Neural cell (in vitro differentiated cells): ENCODE results near the gene C1QB. TPM values are rescaled to one million over a fixed set of nuclear protein-coding genes. Genes with fewer than 3 reads are reported as not detected.

ENCODE experiments used
- H2AFZ ChIP-seq: fragments of 200-600, 300-800 bp; sonication (generic), shearing (Covaris generic); 2 replicates; pipeline ENCODE4 v1.6.0; 2014; ENCODE audit warnings: low read depth, mild to moderate bottlenecking, antibody characterized with exemption, low read length, moderate library complexity
- H3F3A ChIP-seq: fragments of 200-600 bp; shearing (Covaris generic); 2 replicates; pipeline ENCODE4 v1.6.1; 2016; ENCODE audit warnings: mild to moderate bottlenecking, moderate library complexity, mixed read lengths, antibody characterized with exemption, low read length; ENCODE audit not compliant: insufficient read depth, poor library complexity, severe bottlenecking
- H3K27ac ChIP-seq: fragments of 200-600, 300-800 bp; sonication (generic), shearing (Covaris generic); 2 replicates; pipeline ENCODE4 v1.5.1; 2014; ENCODE audit warnings: mild to moderate bottlenecking, low read length, moderate library complexity
- H3K27me3 ChIP-seq: fragments of 300-800, 200-600 bp; sonication (generic), shearing (Covaris generic); 2 replicates; pipeline ENCODE4 v1.6.0; 2014; ENCODE audit warnings: mild to moderate bottlenecking, low read depth, low read length, moderate library complexity; ENCODE audit not compliant: insufficient read depth
- H3K36me3 ChIP-seq: fragments of 300-800, 200-600 bp; sonication (generic), shearing (Covaris generic); 2 replicates; pipeline ENCODE4 v1.5.1; 2014; ENCODE audit warnings: mild to moderate bottlenecking, antibody characterized with exemption, low read length, moderate library complexity; ENCODE audit not compliant: insufficient read depth
- H3K4me2 ChIP-seq: fragments of 300-800, 200-600 bp; sonication (generic), shearing (Covaris generic); 2 replicates; pipeline ENCODE4 v1.6.0; 2014; ENCODE audit warnings: mild to moderate bottlenecking, low read length
- H3K4me3 ChIP-seq: fragments of 300-800, 200-600 bp; sonication (generic), shearing (Covaris generic); 2 replicates; pipeline ENCODE4 v1.5.1; 2014; ENCODE audit warnings: mild to moderate bottlenecking, low read length, moderate library complexity
- H3K79me2 ChIP-seq: fragments of 200-600 bp; shearing (Covaris generic); replicated peaks from 2 replicates; pipeline ENCODE4 v1.6.0; 2014; ENCODE audit warnings: mild to moderate bottlenecking, low read length, moderate library complexity; ENCODE audit not compliant: insufficient read depth
- H3K9ac ChIP-seq: fragments of 300-800, 200-600 bp; sonication (generic), shearing (Covaris generic); 2 replicates; pipeline ENCODE4 v1.6.1; 2016; ENCODE audit warnings: mild to moderate bottlenecking, low read length, mixed read lengths
- H3K9me2 ChIP-seq: fragments of 200-600 bp; shearing (Covaris generic); 2 replicates; pipeline ENCODE4 v1.6.1; 2016; ENCODE audit warnings: mild to moderate bottlenecking, low read length, mixed read lengths; ENCODE audit not compliant: insufficient read depth
- H3K9me3 ChIP-seq: fragments of 200-600, 300-800 bp; sonication (generic), shearing (Covaris generic); 2 replicates; pipeline ENCODE4 v1.6.1; 2016; ENCODE audit warnings: mild to moderate bottlenecking, mixed run types, low read length, moderate library complexity, mixed read lengths
- H4K20me1 ChIP-seq: fragments of 200-600 bp; shearing (Covaris generic); 2 replicates; pipeline ENCODE4 v1.6.1; 2016; ENCODE audit warnings: mild to moderate bottlenecking, mixed run types; ENCODE audit not compliant: insufficient read depth
- EP300 ChIP-seq: fragments of 450-650 bp; conservative IDR thresholded peaks from 2 replicates; pipeline ENCODE4 v1.6.1; 2014; ENCODE audit warnings: antibody characterized with exemption, mild to moderate bottlenecking, moderate library complexity; ENCODE audit not compliant: poor library complexity, severe bottlenecking
- EZH2 ChIP-seq: fragments of 200-600, 300-800 bp; shearing (Covaris generic), sonication (generic); IDR thresholded peaks from 2 replicates; pipeline ENCODE4 v1.6.1; 2014; ENCODE audit warnings: antibody characterized with exemption, low read length, borderline replicate concordance, mild to moderate bottlenecking; ENCODE audit not compliant: insufficient read depth, poor library complexity, severe bottlenecking
- MXI1 ChIP-seq: fragments of 450-650 bp; conservative IDR thresholded peaks from 2 replicates; pipeline ENCODE4 v1.6.1; 2014; ENCODE audit warnings: antibody characterized with exemption, mild to moderate bottlenecking; ENCODE audit not compliant: poor library complexity, severe bottlenecking
- POLR2AphosphoS5 ChIP-seq: IDR thresholded peaks from 2 replicates; pipeline ENCODE4 v1.6.1; 2012
- RAD21 ChIP-seq: fragments of 450-650 bp; conservative IDR thresholded peaks from 2 replicates; pipeline ENCODE4 v1.6.1; 2014; ENCODE audit warnings: antibody characterized with exemption, mild to moderate bottlenecking, moderate library complexity
- SMC3 ChIP-seq: fragments of 450-650 bp; conservative IDR thresholded peaks from 2 replicates; pipeline ENCODE4 v1.6.1; 2014; ENCODE audit warnings: antibody characterized with exemption, mild to moderate bottlenecking, moderate library complexity; ENCODE audit not compliant: poor library complexity
- TAF1 ChIP-seq: IDR thresholded peaks from 2 replicates; pipeline ENCODE4 v1.6.1; 2012; ENCODE audit warnings: low read depth
- polyA plus RNA-seq: library from polyadenylated mRNA; depleted of rRNA; stranded (reverse); fragments of >200 nt; gene quantifications from 2 replicates; pipeline ENCODE4 v1.2.3, GENCODE V29; 2014
- TF ChIP-seq, protein P1 (sequence below): fragments of 450-650 bp; IDR thresholded peaks from 2 replicates; pipeline ENCODE4 v1.5.1; 2014; ENCODE audit warnings: antibody characterized with exemption, mild to moderate bottlenecking, moderate library complexity; ENCODE audit not compliant: poor library complexity, severe bottlenecking
- TF ChIP-seq, protein P2 (sequence below): IDR thresholded peaks from 2 replicates; pipeline ENCODE4 v1.6.1; 2012; ENCODE audit warnings: borderline replicate concordance

The C1QB gene
- polyA plus RNA-seq, 1 donor from 2014 or later, result not detected

DNA sequence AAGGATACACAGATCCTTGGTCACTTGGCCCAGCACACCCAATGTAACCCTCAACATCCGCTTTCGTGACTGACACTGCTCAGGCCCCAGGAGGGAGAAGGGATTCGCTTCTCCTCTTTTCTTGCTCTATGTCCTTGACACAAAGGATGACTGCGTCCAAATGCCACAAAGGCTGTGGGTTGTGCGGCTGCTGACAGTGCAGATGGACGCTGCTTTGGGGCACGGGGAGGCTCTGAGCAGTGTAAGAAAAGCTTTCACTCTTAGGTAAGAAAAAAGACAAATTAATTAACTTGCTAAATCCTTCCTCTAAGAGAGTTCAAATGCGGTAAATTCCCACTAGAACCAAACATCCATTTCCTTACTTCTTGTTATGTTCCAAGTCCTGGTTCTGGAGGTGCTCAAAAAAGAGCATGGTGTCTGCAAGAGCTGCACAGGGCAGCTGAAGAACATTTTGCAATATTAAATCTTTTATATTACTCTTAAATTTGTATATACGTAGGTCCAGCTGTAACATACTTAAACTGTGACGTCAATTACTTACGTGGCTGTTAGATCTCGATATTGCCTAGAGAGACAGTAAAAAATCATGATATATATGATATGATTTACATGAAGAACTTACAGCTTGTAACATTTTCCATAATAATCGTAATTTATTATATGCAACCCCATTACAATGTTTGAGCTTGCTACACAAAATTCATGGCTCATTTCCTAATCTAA, 38.2 kb downstream of the C1QB start:
- Histone ChIP-seq H3K27me3 (no peaks in the 10 kb centered on the region), H3K9me2 (no peaks in the 10 kb centered on the region), H3F3A (no peaks in the 10 kb centered on the region), H3K4me3 (no peak overlapping the region), H3K79me2 (no peaks in the 10 kb centered on the region), H3K9me3 (no peaks in the 10 kb centered on the region), H2AFZ (no peak overlapping the region), H3K4me2 (no peak overlapping the region), H3K27ac (no peak overlapping the region), H3K9ac (no peak overlapping the region), H4K20me1 (no peaks in the 10 kb centered on the region), H3K36me3 (no peaks in the 10 kb centered on the region)
- TF ChIP-seq MXI1, result no peak
- no peak for TF ChIP-seq EP300
- no peak for TF ChIP-seq SMC3
- no peak for TF ChIP-seq TAF1
- no peak for TF ChIP-seq POLR2AphosphoS5
- TF ChIP-seq EZH2, result no peak
- no peak for TF ChIP-seq RAD21
- TF ChIP-seq, protein P1, sequence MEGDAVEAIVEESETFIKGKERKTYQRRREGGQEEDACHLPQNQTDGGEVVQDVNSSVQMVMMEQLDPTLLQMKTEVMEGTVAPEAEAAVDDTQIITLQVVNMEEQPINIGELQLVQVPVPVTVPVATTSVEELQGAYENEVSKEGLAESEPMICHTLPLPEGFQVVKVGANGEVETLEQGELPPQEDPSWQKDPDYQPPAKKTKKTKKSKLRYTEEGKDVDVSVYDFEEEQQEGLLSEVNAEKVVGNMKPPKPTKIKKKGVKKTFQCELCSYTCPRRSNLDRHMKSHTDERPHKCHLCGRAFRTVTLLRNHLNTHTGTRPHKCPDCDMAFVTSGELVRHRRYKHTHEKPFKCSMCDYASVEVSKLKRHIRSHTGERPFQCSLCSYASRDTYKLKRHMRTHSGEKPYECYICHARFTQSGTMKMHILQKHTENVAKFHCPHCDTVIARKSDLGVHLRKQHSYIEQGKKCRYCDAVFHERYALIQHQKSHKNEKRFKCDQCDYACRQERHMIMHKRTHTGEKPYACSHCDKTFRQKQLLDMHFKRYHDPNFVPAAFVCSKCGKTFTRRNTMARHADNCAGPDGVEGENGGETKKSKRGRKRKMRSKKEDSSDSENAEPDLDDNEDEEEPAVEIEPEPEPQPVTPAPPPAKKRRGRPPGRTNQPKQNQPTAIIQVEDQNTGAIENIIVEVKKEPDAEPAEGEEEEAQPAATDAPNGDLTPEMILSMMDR, result no peak
- TF ChIP-seq, protein P2, sequence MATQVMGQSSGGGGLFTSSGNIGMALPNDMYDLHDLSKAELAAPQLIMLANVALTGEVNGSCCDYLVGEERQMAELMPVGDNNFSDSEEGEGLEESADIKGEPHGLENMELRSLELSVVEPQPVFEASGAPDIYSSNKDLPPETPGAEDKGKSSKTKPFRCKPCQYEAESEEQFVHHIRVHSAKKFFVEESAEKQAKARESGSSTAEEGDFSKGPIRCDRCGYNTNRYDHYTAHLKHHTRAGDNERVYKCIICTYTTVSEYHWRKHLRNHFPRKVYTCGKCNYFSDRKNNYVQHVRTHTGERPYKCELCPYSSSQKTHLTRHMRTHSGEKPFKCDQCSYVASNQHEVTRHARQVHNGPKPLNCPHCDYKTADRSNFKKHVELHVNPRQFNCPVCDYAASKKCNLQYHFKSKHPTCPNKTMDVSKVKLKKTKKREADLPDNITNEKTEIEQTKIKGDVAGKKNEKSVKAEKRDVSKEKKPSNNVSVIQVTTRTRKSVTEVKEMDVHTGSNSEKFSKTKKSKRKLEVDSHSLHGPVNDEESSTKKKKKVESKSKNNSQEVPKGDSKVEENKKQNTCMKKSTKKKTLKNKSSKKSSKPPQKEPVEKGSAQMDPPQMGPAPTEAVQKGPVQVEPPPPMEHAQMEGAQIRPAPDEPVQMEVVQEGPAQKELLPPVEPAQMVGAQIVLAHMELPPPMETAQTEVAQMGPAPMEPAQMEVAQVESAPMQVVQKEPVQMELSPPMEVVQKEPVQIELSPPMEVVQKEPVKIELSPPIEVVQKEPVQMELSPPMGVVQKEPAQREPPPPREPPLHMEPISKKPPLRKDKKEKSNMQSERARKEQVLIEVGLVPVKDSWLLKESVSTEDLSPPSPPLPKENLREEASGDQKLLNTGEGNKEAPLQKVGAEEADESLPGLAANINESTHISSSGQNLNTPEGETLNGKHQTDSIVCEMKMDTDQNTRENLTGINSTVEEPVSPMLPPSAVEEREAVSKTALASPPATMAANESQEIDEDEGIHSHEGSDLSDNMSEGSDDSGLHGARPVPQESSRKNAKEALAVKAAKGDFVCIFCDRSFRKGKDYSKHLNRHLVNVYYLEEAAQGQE, result no peak

DNA sequence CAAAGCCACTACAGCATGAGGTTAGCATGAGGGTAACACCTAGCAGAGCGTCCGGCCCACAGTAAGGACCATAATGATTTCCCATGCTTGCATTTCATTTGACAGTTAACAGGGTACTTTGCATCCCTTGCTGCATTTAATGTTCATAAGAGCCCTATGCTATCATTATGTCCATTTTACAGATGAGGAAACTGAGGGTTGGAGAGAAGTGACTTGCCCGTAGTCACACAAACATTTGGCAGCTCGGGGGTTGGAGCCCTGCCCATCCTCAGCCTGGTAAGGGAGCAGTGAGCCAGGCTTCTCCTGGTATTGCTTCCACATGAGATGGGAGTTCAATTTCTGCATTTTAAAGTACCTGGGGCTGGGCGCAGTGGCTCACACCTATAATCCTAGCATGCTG, 41.1 kb downstream of the C1QB start:
- Histone ChIP-seq H3K79me2 (no peaks in the 10 kb centered on the region), H3F3A (no peaks in the 10 kb centered on the region), H3K27me3 (no peaks in the 10 kb centered on the region), H3K9me3 (no peaks in the 10 kb centered on the region), H3K4me2 (no peak overlapping the region), H4K20me1 (no peaks in the 10 kb centered on the region), H3K9me2 (no peaks in the 10 kb centered on the region), H3K36me3 (no peaks in the 10 kb centered on the region), H3K4me3 (no peak overlapping the region), H2AFZ (no peak overlapping the region), H3K27ac (no peak overlapping the region), H3K9ac (no peak overlapping the region)
- TF ChIP-seq SMC3 (no peak), EP300 (no peak), RAD21 (no peak), POLR2AphosphoS5 (no peak), TAF1 (no peak), MXI1 (no peak), EZH2 (no peak)
- TF ChIP-seq, protein P1, result no peak
- TF ChIP-seq, protein P2, result no peak
